ENCODE data around the gene TNFRSF6B. TPM values are rescaled to one million over a fixed set of nuclear protein-coding genes. Genes with fewer than 3 reads are reported as not detected.

Gene TNFRSF6B
- total RNA-seq, 1 experiment from 2014 or later: 1.7 TPM

DNA sequence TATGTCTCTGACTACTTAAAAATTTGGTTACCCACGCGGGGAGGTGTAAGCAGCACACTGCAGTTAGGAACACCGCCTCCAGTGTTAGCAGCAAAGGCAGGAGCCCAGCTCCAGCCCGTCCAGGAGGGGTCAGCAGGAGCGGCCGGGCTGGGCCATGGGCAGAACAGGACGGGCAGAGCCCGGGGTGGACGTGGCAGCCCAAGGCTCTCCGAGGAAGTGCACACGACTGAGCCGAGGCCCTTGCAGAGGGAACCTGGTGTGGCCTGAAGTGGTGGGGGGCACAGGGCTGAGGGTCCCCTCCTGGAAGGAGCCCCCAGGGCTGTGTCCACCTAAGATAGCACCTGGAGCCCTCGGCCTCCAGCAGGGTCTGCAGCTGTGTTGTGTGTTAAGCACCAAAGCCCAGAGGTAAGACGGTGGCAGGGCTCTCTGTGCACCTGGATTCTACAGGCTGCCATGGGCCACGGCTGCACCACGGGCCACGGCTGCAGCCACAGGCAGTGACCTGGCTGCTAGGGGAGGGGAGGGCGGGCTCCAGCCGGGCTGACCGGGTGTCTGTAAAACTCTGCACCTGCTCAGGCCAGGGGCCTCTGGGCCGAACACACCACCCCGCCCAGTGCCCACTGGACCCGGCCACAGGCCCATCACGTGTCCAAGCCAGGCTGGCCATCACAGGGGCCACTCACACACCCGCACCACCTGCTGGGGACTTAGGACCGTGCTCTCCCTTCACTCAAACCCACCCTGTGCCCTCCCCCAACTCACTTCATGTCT, 49.7 kb downstream of the TNFRSF6B start:
- no peak for DNase-seq
- Histone ChIP-seq H3K4me3 (no peak overlapping the region), H3K36me3 (peaks cover 7% of the 10 kb centered on the region), H3K27me3 (no peaks in the 10 kb centered on the region), H3K9me3 (replicated peaks) (no peaks in the 10 kb centered on the region), H3K4me1 (peaks cover 4% of the 10 kb centered on the region), H3K27ac (no peak overlapping the region)

GRCh38 chr20:63746751-63747315, 50.4 kb downstream of the TNFRSF6B start:
- Histone ChIP-seq H3K9me3 (replicated peaks) (no peaks in the 10 kb centered on the region), H3K36me3 (peaks cover 2% of the 10 kb centered on the region; the same call in 1 of the 2 replicates), H3K27ac (no peak overlapping the region), H3K27me3 (no peaks in the 10 kb centered on the region), H3K4me1 (no peaks in the 10 kb centered on the region), H3K4me3 (no peak overlapping the region)
- DNase-seq: no peak

DNA sequence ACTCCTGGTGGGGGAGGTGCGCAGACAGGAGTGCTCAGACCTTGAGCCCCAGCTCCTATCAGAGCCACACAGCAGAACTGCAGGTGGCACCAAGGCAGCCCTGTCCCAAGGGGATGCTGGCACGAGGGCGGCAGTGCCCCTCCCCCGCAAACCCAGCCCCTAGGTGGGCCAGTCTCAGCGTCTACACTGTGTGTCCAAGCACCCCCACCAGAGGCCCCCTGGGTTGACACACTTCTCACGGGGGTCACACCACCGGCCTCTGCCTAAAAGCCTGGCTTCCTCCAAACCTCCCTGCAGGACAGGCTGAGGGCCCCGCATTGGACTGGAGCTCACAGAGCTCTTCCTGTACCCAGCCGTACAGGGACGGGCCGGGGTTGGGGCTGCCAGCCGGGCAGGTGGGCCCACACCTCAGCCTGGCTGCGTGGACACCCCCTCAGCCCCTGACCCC, 51.2 kb downstream of the TNFRSF6B start:
- H3K9me3 ChIP-seq (replicated peaks): no peaks in the 10 kb centered on the region
- H3K36me3 ChIP-seq: peaks cover under 1% of the 10 kb centered on the region; the same call in 1 of the 2 replicates
- H3K27me3 ChIP-seq: no peaks in the 10 kb centered on the region
- no peak overlapping the region for H3K27ac ChIP-seq
- no peak overlapping the region for H3K4me3 ChIP-seq
- no peak for DNase-seq
- H3K4me1 ChIP-seq: no peaks in the 10 kb centered on the region

Other genes starting within 250 kb of the TNFRSF6B start
- gene KCNQ2, start 224.0 kb upstream of the TNFRSF6B start, total RNA-seq (2014; rRNA removed; shearing (Covaris generic)): not detected in 2 replicates
- gene EEF1A2, start 197.6 kb upstream of the TNFRSF6B start, total RNA-seq (2014; rRNA removed; shearing (Covaris generic)): 0.76 and 1.4 TPM in 2 replicates
- 149 and 171 TPM in 2 replicates for gene PPDPF, start 175.9 kb upstream of the TNFRSF6B start, total RNA-seq (2014; rRNA removed; shearing (Covaris generic))
- 1.4 TPM in 2 replicates for gene PTK6, start 159.3 kb upstream of the TNFRSF6B start, total RNA-seq (2014; rRNA removed; shearing (Covaris generic))
- gene SRMS, start 148.9 kb upstream of the TNFRSF6B start, total RNA-seq (2014; rRNA removed; shearing (Covaris generic)): not detected in 2 replicates
- gene FNDC11, start 142.5 kb upstream of the TNFRSF6B start, total RNA-seq (2014; rRNA removed; shearing (Covaris generic)): 0.02 and 0.20 TPM in 2 replicates
- gene HELZ2, start 122.4 kb upstream of the TNFRSF6B start, total RNA-seq (2014; rRNA removed; shearing (Covaris generic)): 4.6 and 5.7 TPM in 2 replicates
- gene GMEB2, start 69.6 kb upstream of the TNFRSF6B start, total RNA-seq (2014; rRNA removed; shearing (Covaris generic)): 19.5 and 20.2 TPM in 2 replicates
- 36.6 and 38.0 TPM in 2 replicates for gene STMN3, start 43.2 kb upstream of the TNFRSF6B start, total RNA-seq (2014; rRNA removed; shearing (Covaris generic))
- 16.7 and 25.6 TPM in 2 replicates for gene RTEL1, start 38.3 kb upstream of the TNFRSF6B start, total RNA-seq (2014; rRNA removed; shearing (Covaris generic))
- 39.3 and 44.5 TPM in 2 replicates for gene ARFRP1, start 11.3 kb downstream of the TNFRSF6B start, total RNA-seq (2014; rRNA removed; shearing (Covaris generic))
- 24.9 and 26.2 TPM in 2 replicates for gene ZGPAT, start 11.4 kb downstream of the TNFRSF6B start, total RNA-seq (2014; rRNA removed; shearing (Covaris generic))
- 4.5 and 10.0 TPM in 2 replicates for gene LIME1, start 40.0 kb downstream of the TNFRSF6B start, total RNA-seq (2014; rRNA removed; shearing (Covaris generic))
- 52.8 and 64.7 TPM in 2 replicates for gene SLC2A4RG, start 43.1 kb downstream of the TNFRSF6B start, total RNA-seq (2014; rRNA removed; shearing (Covaris generic))
- 4.0 and 5.0 TPM in 2 replicates for gene ZBTB46, start 134.6 kb downstream of the TNFRSF6B start, total RNA-seq (2014; rRNA removed; shearing (Covaris generic))
- gene ABHD16B, start 164.8 kb downstream of the TNFRSF6B start, total RNA-seq (2014; rRNA removed; shearing (Covaris generic)): not detected in 2 replicates
- gene TPD52L2, start 168.6 kb downstream of the TNFRSF6B start, total RNA-seq (2014; rRNA removed; shearing (Covaris generic)): 96.4 and 105 TPM in 2 replicates
- gene DNAJC5, start 198.5 kb downstream of the TNFRSF6B start, total RNA-seq (2014; rRNA removed; shearing (Covaris generic)): 79.6 and 81.1 TPM in 2 replicates